ENCODE measurements around the gene TSPAN17. TPM values are rescaled to one million over a fixed set of nuclear protein-coding genes. Genes with fewer than 3 reads are reported as not detected.

TSPAN17 gene
- total and polyA plus RNA-seq, 2 experiments from 2014 or later, result 11.7 to 52.1 TPM

GRCh38 chr5:176694146-176694545 lies 46.9 kb downstream of the TSPAN17 start (continued):
- TF ChIP-seq CTCF (conservative IDR thresholded peaks at IDR 0.05; ENCODE audit: low read depth in 2 of 2), result no peak
- TF ChIP-seq CREB1 (CRISPR knock-in tag; IDR thresholded peaks at IDR 0.05; ENCODE audit: low read depth), result no peak
- TF ChIP-seq POLR2AphosphoS5 (IDR thresholded peaks at IDR 0.05; ENCODE audit: low read depth), result no peak
- no peak for TF ChIP-seq STAT1 (IDR thresholded peaks at IDR 0.05; ENCODE audit: unreplicated experiment)

GRCh38 chr5:176694631-176695030 lies 47.3 kb downstream of the TSPAN17 start:
- Histone ChIP-seq H3K4me2 (no peak overlapping the region), H3K4me1 (ENCODE audit: insufficient read depth) (peaks cover 33% of the 10 kb centered on the region), H3K27ac (ENCODE audit: low read depth) (no peak overlapping the region), H3K9me2 (ENCODE audit: insufficient read depth) (no peaks in the 10 kb centered on the region), H3K4me3 (no peak overlapping the region), H3K36me3 (ENCODE audit: insufficient read depth) (no peaks in the 10 kb centered on the region), H3K79me2 (replicated peaks; ENCODE audit: insufficient read depth) (no peaks in the 10 kb centered on the region), H3F3A (replicated peaks; ENCODE audit: low read depth) (peaks cover 6% of the 10 kb centered on the region; the same call in 1 of the 2 replicates), H2AFZ (no peak overlapping the region; the same call in 1 of the 2 replicates), H3K27me3 (ENCODE audit: insufficient read depth) (no peaks in the 10 kb centered on the region), H4K20me1 (replicated peaks; ENCODE audit: insufficient read depth) (no peaks in the 10 kb centered on the region)
- DNase-seq (ENCODE audit: low spot score) (no peak), ATAC-seq (no peak)
- no peak for TF ChIP-seq EZH2 (IDR thresholded peaks at IDR 0.05; ENCODE audit: low read depth, unreplicated experiment)
- no peak for TF ChIP-seq CTCF (conservative IDR thresholded peaks at IDR 0.05; ENCODE audit: low read depth in 2 of 2)
- no peak for TF ChIP-seq POLR2AphosphoS5 (IDR thresholded peaks at IDR 0.05; ENCODE audit: low read depth)
- no peak for TF ChIP-seq CREB1 (CRISPR knock-in tag; IDR thresholded peaks at IDR 0.05; ENCODE audit: low read depth)
- Mint-ChIP-seq H3K27me3 (ENCODE audit: insufficient read depth, low read depth, poor library complexity) (peaks cover 22% of the 10 kb centered on the region), H3K4me3 (no peak overlapping the region), H3K9me3 (peaks cover 2% of the 10 kb centered on the region; the same call in 1 of the 3 replicates), H3K36me3 (ENCODE audit: low read depth) (no peaks in the 10 kb centered on the region), H3K4me1 (peaks cover 52% of the 10 kb centered on the region), H3K27ac (no peak overlapping the region)

GRCh38 chr5:176695073-176695472 lies 47.8 kb downstream of the TSPAN17 start:
- H3K27me3 Mint-ChIP-seq (ENCODE audit: insufficient read depth, low read depth, poor library complexity), result peaks cover 22% of the 10 kb centered on the region
- H3K79me2 ChIP-seq (replicated peaks; ENCODE audit: insufficient read depth), result no peaks in the 10 kb centered on the region
- peaks cover 55% of the 10 kb centered on the region for H3K4me1 Mint-ChIP-seq
- H3K4me1 ChIP-seq (ENCODE audit: insufficient read depth), result peaks cover 36% of the 10 kb centered on the region
- H3K27ac ChIP-seq (ENCODE audit: low read depth), result no peak overlapping the region
- peaks cover 8% of the 10 kb centered on the region; the same call in 1 of the 2 replicates for H3F3A ChIP-seq (replicated peaks; ENCODE audit: low read depth)
- no peak overlapping the region for H3K4me2 ChIP-seq
- no peaks in the 10 kb centered on the region for H3K9me2 ChIP-seq (ENCODE audit: insufficient read depth)
- H3K4me3 Mint-ChIP-seq, result no peak overlapping the region
- H3K27ac Mint-ChIP-seq, result no peak overlapping the region
- no peaks in the 10 kb centered on the region for H3K27me3 ChIP-seq (ENCODE audit: insufficient read depth)
- H4K20me1 ChIP-seq (replicated peaks; ENCODE audit: insufficient read depth), result no peaks in the 10 kb centered on the region
- H3K9me3 Mint-ChIP-seq, result no peaks in the 10 kb centered on the region
- no peaks in the 10 kb centered on the region for H3K36me3 ChIP-seq (ENCODE audit: insufficient read depth)
- no peak for DNase-seq (ENCODE audit: low spot score)
- H2AFZ ChIP-seq, result no peak overlapping the region; the same call in 1 of the 2 replicates
- ATAC-seq, result no peak
- no peak overlapping the region for H3K4me3 ChIP-seq
- no peaks in the 10 kb centered on the region for H3K36me3 Mint-ChIP-seq (ENCODE audit: low read depth)
- TF ChIP-seq JUNB (IDR thresholded peaks at IDR 0.05; ENCODE audit: unreplicated experiment), result no peak
- no peak for TF ChIP-seq EZH2phosphoT487 (IDR thresholded peaks at IDR 0.05; ENCODE audit: unreplicated experiment)
- no peak for TF ChIP-seq ZNF462 (CRISPR knock-in tag; IDR thresholded peaks at IDR 0.05)
- no peak for TF ChIP-seq CREB1 (CRISPR knock-in tag; IDR thresholded peaks at IDR 0.05; ENCODE audit: low read depth)
- TF ChIP-seq NANOG (IDR thresholded peaks at IDR 0.05; ENCODE audit: borderline replicate concordance), result no peak
- TF ChIP-seq STAT1 (IDR thresholded peaks at IDR 0.05; ENCODE audit: unreplicated experiment), result no peak
